IMR-90 (cell line): ENCODE results near the gene PLCL1. TPM values are rescaled to one million over a fixed set of nuclear protein-coding genes. Genes with fewer than 3 reads are reported as not detected.
"Not testable (repeated sequence)": the region's sequence is repeated elsewhere in the genome, so short reads cannot be mapped to it uniquely, and the experiment has no call there.

Experiments used
- ATAC-seq: fragments of 200-7000 bp; cut with Tn5 transposase; 2 replicates; pipeline ENCODE4 v1.9.1; 2020; ENCODE audit warnings: low read depth, mild to moderate bottlenecking, moderate library complexity
- BruUV-seq: library from RNA; stranded (reverse); fragments of 400-500 nt; replicated peaks from 2 replicates; lab custom pipeline; 2021; lab: Mats Ljungman, UMichigan
- CTCF ChIA-PET: fragments of 300-600 bp; formaldehyde crosslinking; extraction: SDS; loops from one replicate; lab custom pipeline; 2021; ENCODE audit warnings: antibody characterized with exemption; lab: Yijun Ruan, JAX
- POLR2A ChIA-PET: fragments of 300-600 bp; sonication (Branson Sonifier 250); formaldehyde crosslinking; loops from one replicate; lab custom pipeline; 2022; ENCODE audit warnings: antibody characterized with exemption; ENCODE audit not compliant: unreplicated experiment; lab: Charles Lee
- DNase-seq: peaks from one replicate; pipeline ENCODE4 v3.0.0; 2013
- H2AFZ ChIP-seq: replicated peaks from 2 replicates; pipeline ENCODE3; 2013; ENCODE audit warnings: low read length, mild to moderate bottlenecking; ENCODE audit not compliant: poor library complexity
- H2AK5ac ChIP-seq: 2 replicates; pipeline ENCODE4 v1.6.1; 2013; ENCODE audit warnings: low read depth, low read length, inconsistent platforms
- H2AK9ac ChIP-seq: replicated peaks from 2 replicates; pipeline ENCODE3; 2013; ENCODE audit warnings: mild to moderate bottlenecking, low read depth, low read length, moderate library complexity; ENCODE audit not compliant: poor library complexity
- H2BK120ac ChIP-seq: 2 replicates; pipeline ENCODE4 v1.6.1; 2013; ENCODE audit warnings: low read depth, low read length, inconsistent platforms
- H2BK15ac ChIP-seq: 3 replicates; pipeline ENCODE4 v1.6.1; 2013; ENCODE audit warnings: low read depth, low read length, inconsistent platforms
- H2BK20ac ChIP-seq: 2 replicates; pipeline ENCODE4 v1.6.1; 2013; ENCODE audit warnings: low read depth, mild to moderate bottlenecking, inconsistent platforms, low read length, moderate library complexity
- H2BK5ac ChIP-seq: 2 replicates; pipeline ENCODE4 v1.6.1; 2013; ENCODE audit warnings: mild to moderate bottlenecking, low read depth, low read length, inconsistent platforms; ENCODE audit not compliant: poor library complexity, severe bottlenecking
- H3K14ac ChIP-seq: replicated peaks from 2 replicates; pipeline ENCODE4 v1.6.1; 2013; ENCODE audit warnings: low read depth, low read length, inconsistent platforms
- H3K18ac ChIP-seq: 2 replicates; pipeline ENCODE4 v1.6.1; 2013; ENCODE audit warnings: low read depth, low read length, control low read depth
- H3K23ac ChIP-seq: 2 replicates; pipeline ENCODE4 v1.6.1; 2013; ENCODE audit warnings: low read depth, low read length, inconsistent platforms
- H3K27ac ChIP-seq: 2 replicates; pipeline ENCODE4 v1.5.1; 2013; ENCODE audit warnings: mild to moderate bottlenecking, control low read depth, low read length; ENCODE audit not compliant: insufficient read depth
- H3K27me3 ChIP-seq: 2 replicates; pipeline ENCODE4 v1.6.1; 2013; ENCODE audit warnings: low read length; ENCODE audit not compliant: control insufficient read depth, insufficient read depth
- H3K36me3 ChIP-seq: 2 replicates; pipeline ENCODE4 v1.6.1; 2013; ENCODE audit warnings: low read length, mixed read lengths; ENCODE audit not compliant: control insufficient read depth, insufficient read depth
- H3K4ac ChIP-seq: 2 replicates; pipeline ENCODE4 v1.6.1; 2013; ENCODE audit warnings: low read depth, low read length, inconsistent platforms
- H3K4me1 ChIP-seq: 2 replicates; pipeline ENCODE4 v1.6.1; 2013; ENCODE audit warnings: low read length, mixed read lengths; ENCODE audit not compliant: control insufficient read depth, insufficient read depth
- H3K4me2 ChIP-seq: 2 replicates; pipeline ENCODE4 v1.6.1; 2013; ENCODE audit warnings: low read depth, mild to moderate bottlenecking, control low read depth, low read length, moderate library complexity
- H3K4me3 ChIP-seq: 2 replicates; pipeline ENCODE4 v1.5.1; 2013; ENCODE audit warnings: low read depth, mild to moderate bottlenecking, control low read depth, low read length, moderate library complexity; ENCODE audit not compliant: insufficient read depth
- H3K56ac ChIP-seq: 2 replicates; pipeline ENCODE4 v1.6.1; 2013; ENCODE audit warnings: low read length, inconsistent platforms; ENCODE audit not compliant: insufficient read depth; ENCODE audit errors: extremely low read depth
- H3K79me1 ChIP-seq, 2 experiments: 2 replicates each; pipeline ENCODE4 v1.6.1; 2013; ENCODE audit warnings: low read length in 2 of 2, inconsistent platforms in 1 of 2, low read depth in 1 of 2
- H3K9ac ChIP-seq: 2 replicates; pipeline ENCODE4 v1.6.1; 2013; ENCODE audit warnings: low read depth, low read length, control low read depth
- H3K9me1 ChIP-seq: 2 replicates; pipeline ENCODE4 v1.6.1; 2013; ENCODE audit warnings: low read length, inconsistent platforms; ENCODE audit not compliant: insufficient read depth
- H3K9me3 ChIP-seq: 2 replicates; pipeline ENCODE4 v1.6.1; 2013; ENCODE audit warnings: low read length; ENCODE audit not compliant: control insufficient read depth, insufficient read depth
- H4K20me1 ChIP-seq: 2 replicates; pipeline ENCODE4 v1.6.1; 2013; ENCODE audit warnings: low read length, inconsistent platforms; ENCODE audit not compliant: insufficient read depth
- H4K5ac ChIP-seq: 2 replicates; pipeline ENCODE4 v1.6.1; 2013; ENCODE audit warnings: mild to moderate bottlenecking, low read depth, low read length, control low read depth
- H4K8ac ChIP-seq, 2 experiments: 2 replicates each; pipeline ENCODE4 v1.6.1; 2013; ENCODE audit warnings: low read depth in 2 of 2, low read length in 2 of 2, control low read depth in 1 of 2, inconsistent platforms in 1 of 2
- H4K91ac ChIP-seq: 2 replicates; pipeline ENCODE4 v1.6.1; 2013; ENCODE audit warnings: low read depth, low read length, inconsistent platforms; ENCODE audit not compliant: insufficient read depth
- WGBS, 2 experiments: methylation state at CpG; one replicate each; pipeline versions ENCODE4 v1.1.5 to v1.1.7; 2013; ENCODE audit warnings: missing lambda C conversion rate in 2 of 2; ENCODE audit not compliant: insufficient read length in 1 of 2; ENCODE audit errors: extremely low coverage in 2 of 2; 5-methylcytosine and 5-hydroxymethylcytosine counted together
- dilution Hi-C: fragments of 300-500 bp; cut with HindIII; formaldehyde crosslinking; loops from one replicate; pipeline ENCODE4 v1.14.3; 2018; ENCODE audit warnings: low sequenced_read_pairs; ENCODE audit not compliant: unreplicated experiment
- in situ Hi-C: fragments of 300-500 bp; cut with MboI; formaldehyde crosslinking; loops from 3 replicates; pipeline ENCODE4 v1.14.3; 2019; ENCODE audit warnings: low sequenced_read_pairs, inconsistent platforms, mixed read lengths
- intact Hi-C: fragments of 100-400 bp; cut with micrococcal nuclease; formaldehyde crosslinking; loops from 2 replicates; pipeline ENCODE4 v1.10.0; 2022
- polyA plus RNA-seq, 3 experiments: library from polyadenylated mRNA; depleted of rRNA; stranded (reverse); fragments of >200 nt; gene quantifications; 2 replicates each; pipeline ENCODE4 v1.2.3, GENCODE V29; 2012; ENCODE audit warnings: low replicate concordance in 1 of 3
- total RNA-seq: library from RNA; depleted of rRNA; stranded (reverse); fragments of >200 nt; gene quantifications from 2 replicates; pipeline ENCODE4 v1.2.3, GENCODE V29; 2012

PLCL1 gene
- total and polyA plus RNA-seq, 2 of the 4 experiments (the other 2 are of a cell fraction): 0.14 to 0.18 TPM

GRCh38 chr2:198029576-198029975, 225.2 kb downstream of the PLCL1 start:
- H4K5ac ChIP-seq, H2BK120ac ChIP-seq, in situ Hi-C loops, H3K4ac ChIP-seq, H3K4me2 ChIP-seq, H2AK9ac ChIP-seq, H2BK20ac ChIP-seq, H4K8ac ChIP-seq, H4K20me1 ChIP-seq, POLR2A ChIA-PET, H3K36me3 ChIP-seq, H2BK5ac ChIP-seq, H3K18ac ChIP-seq, H3K27me3 ChIP-seq, H3K4me1 ChIP-seq, H3K23ac ChIP-seq, H2BK15ac ChIP-seq, H2AK5ac ChIP-seq, ATAC-seq, H3K9me3 ChIP-seq, H3K9ac ChIP-seq, H2AFZ ChIP-seq, H3K9me1 ChIP-seq, H3K27ac ChIP-seq, H3K56ac ChIP-seq, dilution Hi-C loops, H3K79me1 ChIP-seq, H3K14ac ChIP-seq, DNase-seq, H4K91ac ChIP-seq, BruUV-seq, CTCF ChIA-PET, H3K4me3 ChIP-seq: not testable (repeated sequence)
- WGBS, 2 experiments: no CpG with 5 or more reads among the region's 5 CpGs
- intact Hi-C loops: loop anchor here (1.0 kb wide), 1 partner anchor 47 kb away; no protein-coding TSS in a partner anchor
